Activated CD4-positive, alpha-beta T cell treated with anti-CD3 and anti-CD28 coated beads for 4 hours (primary cell): Measurements from ENCODE around the gene EYA4.

Source experiments
- DNase-seq, 2 donors: peaks; one replicate each; pipeline ENCODE4 v3.0.0-alpha.2; 2020

EYA4 gene

GRCh38 chr6:133467231-133467981, 226.2 kb downstream of the EYA4 start:
- no peak for DNase-seq

GRCh38 chr6:133467982-133468380, 226.8 kb downstream of the EYA4 start:
- no peak for DNase-seq

- DNase-seq: no peak
Observed at GRCh38 chr6:133468591-133468990, 227.4 kb downstream of the EYA4 start.

- DNase-seq: no peak
Observed at GRCh38 chr6:133474516-133474915, 233.4 kb downstream of the EYA4 start.

- no peak for DNase-seq
Observed at GRCh38 chr6:133478673-133479072, 237.5 kb downstream of the EYA4 start.

GRCh38 chr6:133487174-133487573, 246.0 kb downstream of the EYA4 start:
- no peak for DNase-seq

- DNase-seq: no peak
Observed at GRCh38 chr6:133495205-133495903, 254.2 kb downstream of the EYA4 start.

- no peak for DNase-seq
Observed at GRCh38 chr6:133499662-133500061, 258.5 kb downstream of the EYA4 start.

- no peak for DNase-seq
Observed at GRCh38 chr6:133501675-133502270, 260.6 kb downstream of the EYA4 start.

- DNase-seq: no peak
Observed at GRCh38 chr6:133502441-133503335, 261.5 kb downstream of the EYA4 start.

GRCh38 chr6:133503336-133503729, 262.2 kb downstream of the EYA4 start:
- no peak for DNase-seq

GRCh38 chr6:133504158-133504557, 263.0 kb downstream of the EYA4 start:
- DNase-seq: no peak

GRCh38 chr6:133504761-133505160, 263.6 kb downstream of the EYA4 start:
- DNase-seq: no peak

- no peak for DNase-seq
Observed at GRCh38 chr6:133505681-133506080, 264.5 kb downstream of the EYA4 start.

GRCh38 chr6:133512410-133513016, 271.4 kb downstream of the EYA4 start:
- no peak for DNase-seq

- DNase-seq: no peak
Observed at GRCh38 chr6:133523816-133524215, 282.7 kb downstream of the EYA4 start.

- no peak for DNase-seq
Observed at GRCh38 chr6:133526436-133526835, 285.3 kb downstream of the EYA4 start.

GRCh38 chr6:133528566-133528965, 287.4 kb downstream of the EYA4 start:
- DNase-seq: no peak

GRCh38 chr6:133532908-133533307, 291.8 kb downstream of the EYA4 start:
- no peak for DNase-seq

- DNase-seq: no peak
Observed at GRCh38 chr6:133539502-133540259, 298.5 kb downstream of the EYA4 start.

GRCh38 chr6:133540361-133540760, 299.2 kb downstream of the EYA4 start:
- no peak for DNase-seq

- no peak for DNase-seq
Observed at GRCh38 chr6:133541040-133541439, 299.9 kb downstream of the EYA4 start.
